ENCODE measurements around the gene DPM3.

DPM3 gene

GRCh38 chr1:155172732-155173477 is 32.6 kb upstream of the DPM3 start, which contains the start of gene KRTCAP2 (continued):
- peak; percentile 80 for TF ChIP-seq ZBTB10 (tag by site-specific recombination; IDR thresholded peaks at IDR 0.05)
- TF ChIP-seq KLF1 (tag by site-specific recombination; IDR thresholded peaks at IDR 0.05): no peak; the same call in 1 of the 2 replicates
- TF ChIP-seq ZNF140 (tag by site-specific recombination; IDR thresholded peaks at IDR 0.05): no peak
- no peak for TF ChIP-seq ZNF19 (tag by site-specific recombination; IDR thresholded peaks at IDR 0.05; ENCODE audit: low read depth)
- no peak for TF ChIP-seq ZNF239 (tag by site-specific recombination; IDR thresholded peaks at IDR 0.05)
- TF ChIP-seq ZNF302 (tag by site-specific recombination; IDR thresholded peaks at IDR 0.05; ENCODE audit: low read depth): no peak
- no peak for TF ChIP-seq ZNF571 (tag by site-specific recombination; IDR thresholded peaks at IDR 0.05)
- peak; percentile 98 for TF ChIP-seq CTCF (tag by site-specific recombination; IDR thresholded peaks at IDR 0.05)
- TF ChIP-seq MEIS1 (CRISPR knock-in tag; IDR thresholded peaks at IDR 0.05; ENCODE audit: borderline replicate concordance): no peak
- no peak for TF ChIP-seq ZNF549 (tag by site-specific recombination; IDR thresholded peaks at IDR 0.05)
- no peak for TF ChIP-seq ZNF830 (tag by site-specific recombination; IDR thresholded peaks at IDR 0.05; ENCODE audit: low read depth)
- TF ChIP-seq ZNF211 (tag by site-specific recombination; IDR thresholded peaks at IDR 0.05; ENCODE audit: low read depth): no peak
- TF ChIP-seq ZNF426 (tag by site-specific recombination; IDR thresholded peaks at IDR 0.05): no peak
- 0 out of 2 replicates have a peak, but pooled peaks have one; percentile 13 for TF ChIP-seq ZBTB7A (tag by site-specific recombination; IDR thresholded peaks at IDR 0.05; ENCODE audit: low read depth)
- TF ChIP-seq ZNF423 (tag by site-specific recombination; IDR thresholded peaks at IDR 0.05): no peak
- no peak for TF ChIP-seq REST (tag by site-specific recombination; IDR thresholded peaks at IDR 0.05)
- peak; percentile 70 for TF ChIP-seq SP2 (tag by site-specific recombination; IDR thresholded peaks at IDR 0.05)
- TF ChIP-seq ZNF18 (tag by site-specific recombination; IDR thresholded peaks at IDR 0.05): no peak
- TF ChIP-seq ZNF311 (tag by site-specific recombination; IDR thresholded peaks at IDR 0.05; ENCODE audit: borderline replicate concordance): no peak
- no peak for TF ChIP-seq SCRT2 (tag by site-specific recombination; IDR thresholded peaks at IDR 0.05)
- no peak for TF ChIP-seq RBAK (tag by site-specific recombination; IDR thresholded peaks at IDR 0.05)
- TF ChIP-seq ZNF398 (tag by site-specific recombination; IDR thresholded peaks at IDR 0.05): peak; percentile 79
- no peak for TF ChIP-seq ZNF544 (tag by site-specific recombination; IDR thresholded peaks at IDR 0.05)
- TF ChIP-seq ZNF157 (tag by site-specific recombination; IDR thresholded peaks at IDR 0.05): no peak
- TF ChIP-seq MZF1 (tag by site-specific recombination; IDR thresholded peaks at IDR 0.05; ENCODE audit: borderline replicate concordance): peak; percentile 41; the same call in 1 of the 2 replicates
- no peak; the same call in 1 of the 2 replicates for TF ChIP-seq ZNF785 (tag by site-specific recombination; IDR thresholded peaks at IDR 0.05)
- TF ChIP-seq ZNF433 (tag by site-specific recombination; IDR thresholded peaks at IDR 0.05; ENCODE audit: low read depth): no peak
- TF ChIP-seq ZNF248 (tag by site-specific recombination; IDR thresholded peaks at IDR 0.05): no peak
